ENCODE measurements around the gene ZNF467. TPM values are rescaled to one million over a fixed set of nuclear protein-coding genes. Genes with fewer than 3 reads are reported as not detected.

Gene ZNF467, protein sequence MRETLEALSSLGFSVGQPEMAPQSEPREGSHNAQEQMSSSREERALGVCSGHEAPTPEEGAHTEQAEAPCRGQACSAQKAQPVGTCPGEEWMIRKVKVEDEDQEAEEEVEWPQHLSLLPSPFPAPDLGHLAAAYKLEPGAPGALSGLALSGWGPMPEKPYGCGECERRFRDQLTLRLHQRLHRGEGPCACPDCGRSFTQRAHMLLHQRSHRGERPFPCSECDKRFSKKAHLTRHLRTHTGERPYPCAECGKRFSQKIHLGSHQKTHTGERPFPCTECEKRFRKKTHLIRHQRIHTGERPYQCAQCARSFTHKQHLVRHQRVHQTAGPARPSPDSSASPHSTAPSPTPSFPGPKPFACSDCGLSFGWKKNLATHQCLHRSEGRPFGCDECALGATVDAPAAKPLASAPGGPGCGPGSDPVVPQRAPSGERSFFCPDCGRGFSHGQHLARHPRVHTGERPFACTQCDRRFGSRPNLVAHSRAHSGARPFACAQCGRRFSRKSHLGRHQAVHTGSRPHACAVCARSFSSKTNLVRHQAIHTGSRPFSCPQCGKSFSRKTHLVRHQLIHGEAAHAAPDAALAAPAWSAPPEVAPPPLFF
- 10.1 TPM for total RNA-seq

DNA sequence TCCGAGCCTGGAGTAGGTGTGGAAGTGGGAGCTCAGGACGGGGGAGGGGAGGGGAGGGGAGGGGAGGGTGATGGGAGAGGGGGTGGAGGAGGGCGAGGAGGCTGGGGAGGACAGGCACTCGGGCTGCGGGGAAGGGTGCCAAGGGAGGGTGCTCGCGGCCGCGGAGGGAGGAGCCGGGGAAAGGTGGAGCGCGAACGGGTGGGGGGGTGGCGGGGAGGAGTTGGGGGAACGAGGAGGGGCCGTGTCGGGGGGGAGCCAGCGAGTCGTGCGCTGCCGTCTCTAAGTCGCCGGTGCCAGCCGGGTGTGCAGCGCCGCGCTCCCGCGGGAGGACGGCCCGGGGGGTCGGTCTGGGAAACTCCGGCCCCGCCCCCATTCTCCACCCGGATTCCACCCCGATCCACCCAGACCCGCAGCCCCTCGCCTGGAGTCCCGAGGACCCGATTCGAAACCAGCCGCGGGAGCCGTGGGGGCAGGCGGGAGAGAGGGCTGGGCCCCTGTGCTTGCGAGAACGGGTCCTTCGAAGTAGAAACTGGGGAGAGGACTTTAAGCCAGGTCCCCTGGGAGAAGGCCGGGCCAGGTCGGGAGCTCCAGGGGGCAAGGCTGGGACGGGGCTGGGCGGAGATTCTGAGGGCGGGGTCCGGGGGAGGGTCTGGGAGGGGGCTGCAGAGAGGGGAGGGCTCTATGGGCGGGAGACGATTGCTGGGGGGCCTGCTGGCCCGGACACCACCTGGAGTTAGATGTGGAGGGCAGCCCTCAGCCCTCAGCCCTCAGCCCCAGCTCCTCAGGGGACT, at the start of gene ZNF467:
ZNF467 (minus strand) TSS at position 143 of the 791 bp plus-strand sequence. CDS start 2,556 bp downstream, outside the sequence.
- peak; percentile 82 for DNase-seq (ENCODE audit: low spot score)
- intact Hi-C loops (cut with DNase I): no loop called here
- no peak for ATAC-seq

DNA sequence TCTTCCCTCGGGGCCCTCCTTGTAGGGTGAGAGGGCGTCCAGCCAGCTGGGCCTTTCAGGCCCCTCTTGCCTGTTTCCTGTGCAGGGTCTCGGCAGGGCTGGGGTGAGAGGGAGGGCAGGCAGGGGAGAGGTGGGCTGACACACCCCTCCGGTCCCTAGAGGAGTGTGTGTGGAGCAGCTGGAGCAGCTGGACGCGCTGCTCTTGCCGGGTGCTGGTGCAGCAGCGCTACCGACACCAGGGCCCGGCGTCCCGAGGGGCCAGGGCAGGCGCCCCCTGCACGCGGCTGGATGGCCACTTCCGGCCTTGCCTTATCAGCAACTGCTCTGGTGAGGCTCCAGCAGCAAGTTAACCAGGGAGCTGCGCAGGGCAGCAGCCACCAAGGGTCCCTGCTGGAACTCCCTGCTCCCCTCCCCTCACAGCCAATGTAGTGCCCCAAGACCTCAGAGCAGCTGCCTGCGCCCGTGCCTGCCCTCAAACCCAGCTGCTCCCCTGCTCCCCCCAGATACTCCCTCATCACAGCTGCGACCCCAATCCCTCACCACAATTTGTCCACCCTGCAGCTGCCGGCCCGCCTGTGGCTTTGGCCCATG, 49.1 kb upstream of the ZNF467 start:
- DNase-seq (ENCODE audit: low spot score) (no peak), ATAC-seq (no peak)
- intact Hi-C loops (cut with DNase I): no loop called here

DNA sequence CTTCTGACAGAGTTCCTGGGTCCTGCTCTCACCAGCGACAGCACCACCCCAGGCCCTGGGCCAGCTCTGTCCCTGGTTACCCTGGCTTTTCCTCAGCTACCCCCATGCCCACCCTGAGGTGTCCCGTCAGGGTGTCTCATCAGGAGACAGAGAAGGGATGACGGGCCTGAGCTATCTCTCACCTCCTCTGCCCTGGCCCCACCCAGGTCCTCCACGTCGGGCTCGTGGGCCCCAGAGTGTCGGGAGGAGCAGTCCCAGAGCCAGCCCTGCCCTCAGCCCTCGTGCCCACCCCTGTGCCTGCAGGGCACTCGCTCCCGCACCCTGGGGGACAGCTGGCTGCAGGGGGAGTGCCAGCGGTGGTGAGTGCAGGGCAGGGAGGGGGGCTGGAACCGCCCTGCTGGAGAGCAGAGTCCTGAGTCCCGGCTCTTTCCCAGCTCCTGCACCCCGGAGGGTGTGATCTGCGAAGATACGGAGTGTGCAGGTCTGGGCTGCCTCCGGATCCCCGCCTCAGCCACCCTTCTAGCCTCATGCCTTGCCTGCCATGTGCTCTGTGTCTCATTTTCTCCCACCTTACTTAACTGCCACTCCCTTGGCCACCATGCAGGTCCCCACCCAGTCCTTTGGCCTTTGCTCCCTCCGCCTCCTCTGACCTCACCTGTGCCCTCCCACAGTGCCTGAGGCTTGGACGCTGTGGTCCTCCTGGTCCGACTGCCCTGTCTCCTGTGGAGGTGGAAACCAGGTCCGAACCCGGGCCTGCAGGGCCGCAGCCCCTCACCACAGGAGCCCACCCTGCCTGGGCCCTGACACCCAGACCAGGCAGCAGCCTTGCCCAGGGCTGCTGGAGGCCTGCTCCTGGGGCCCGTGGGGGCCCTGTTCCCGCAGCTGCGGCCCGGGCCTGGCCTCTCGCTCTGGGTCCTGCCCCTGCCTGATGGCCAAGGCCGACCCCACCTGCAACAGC, 48.1 kb upstream of the ZNF467 start:
- ATAC-seq: no peak
- DNase-seq (ENCODE audit: low spot score): no peak
- intact Hi-C loops (cut with DNase I): no loop called here

DNA sequence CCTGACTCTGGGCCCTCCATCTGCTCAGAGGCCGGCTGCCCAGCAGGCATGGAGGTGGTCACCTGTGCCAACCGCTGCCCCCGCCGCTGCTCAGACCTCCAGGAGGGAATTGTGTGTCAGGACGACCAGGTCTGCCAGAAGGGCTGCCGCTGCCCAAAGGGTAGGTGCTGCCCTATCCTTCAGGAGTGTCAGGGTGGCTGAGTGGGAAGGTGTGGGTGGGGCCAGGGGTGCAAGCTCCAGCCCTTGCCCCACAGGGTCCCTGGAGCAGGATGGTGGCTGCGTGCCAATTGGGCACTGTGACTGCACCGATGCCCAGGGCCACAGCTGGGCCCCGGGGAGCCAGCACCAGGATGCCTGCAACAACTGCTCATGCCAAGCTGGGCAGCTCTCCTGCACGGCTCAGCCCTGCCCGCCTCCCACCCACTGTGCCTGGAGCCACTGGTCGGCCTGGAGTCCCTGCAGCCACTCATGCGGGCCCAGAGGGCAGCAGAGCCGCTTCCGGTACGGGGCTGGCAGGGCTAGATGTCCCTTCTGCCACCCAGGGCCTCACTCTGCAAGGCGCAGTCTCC, 47.3 kb upstream of the ZNF467 start:
- intact Hi-C loops (cut with DNase I): no loop called here
- ATAC-seq (no peak), DNase-seq (ENCODE audit: low spot score) (no peak)

DNA sequence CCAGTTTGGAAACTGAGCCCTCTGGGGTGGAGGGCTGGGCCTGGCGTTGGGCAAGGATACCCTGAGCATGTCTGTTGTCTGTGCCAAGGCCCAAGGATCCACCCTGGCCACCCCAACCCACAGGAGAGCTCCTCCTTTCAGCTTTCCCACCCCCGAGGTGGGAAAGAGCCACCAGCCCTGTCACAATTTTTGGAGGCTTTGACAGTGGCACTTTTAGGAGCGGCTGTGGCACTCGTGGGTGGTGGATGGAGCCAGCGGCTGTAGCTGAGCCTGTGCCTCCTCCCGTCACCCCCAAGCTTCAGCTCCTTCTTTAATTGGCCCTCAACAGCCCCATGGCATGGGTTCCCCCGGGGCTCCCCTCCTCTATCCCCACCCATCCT, 46.6 kb upstream of the ZNF467 start:
- intact Hi-C loops (cut with DNase I): no loop called here
- DNase-seq (ENCODE audit: low spot score): no peak
- ATAC-seq: no peak

DNA sequence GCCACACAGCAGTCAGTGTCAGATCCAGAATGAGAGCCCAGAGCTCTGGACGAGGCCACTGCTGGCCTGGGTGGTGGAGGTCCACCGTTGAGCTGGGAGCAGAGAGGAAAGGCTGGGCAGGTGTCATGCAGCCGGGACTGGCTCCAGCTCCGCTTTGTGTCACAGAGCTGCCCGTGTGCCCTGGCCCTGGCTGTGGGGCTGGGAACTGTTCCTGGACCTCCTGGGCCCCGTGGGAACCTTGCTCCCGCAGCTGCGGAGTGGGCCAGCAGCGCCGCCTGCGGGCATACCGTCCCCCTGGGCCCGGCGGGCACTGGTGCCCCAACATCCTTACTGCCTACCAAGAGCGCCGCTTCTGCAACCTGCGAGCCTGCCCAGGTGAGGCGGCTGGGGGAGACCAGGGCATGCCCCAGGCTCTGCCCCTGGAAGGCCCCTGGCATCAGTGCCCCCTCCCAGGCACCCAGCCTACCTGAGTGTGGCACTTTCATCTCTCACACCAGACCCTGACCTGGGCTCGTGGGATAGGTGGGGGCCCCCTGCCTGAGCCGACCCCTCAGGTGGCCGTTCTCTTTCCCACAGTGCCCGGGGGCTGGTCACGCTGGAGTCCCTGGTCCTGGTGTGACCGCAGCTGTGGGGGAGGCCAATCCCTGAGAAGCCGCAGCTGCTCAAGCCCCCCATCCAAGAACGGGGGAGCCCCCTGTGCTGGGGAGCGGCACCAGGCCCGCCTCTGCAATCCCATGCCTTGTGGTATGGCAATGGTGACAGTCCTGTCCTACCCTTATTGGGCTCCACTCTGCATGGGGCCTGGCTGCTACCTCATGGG, 46.0 kb upstream of the ZNF467 start:
- DNase-seq (ENCODE audit: low spot score) (no peak), ATAC-seq (no peak)
- intact Hi-C loops (cut with DNase I): no loop called here

DNA sequence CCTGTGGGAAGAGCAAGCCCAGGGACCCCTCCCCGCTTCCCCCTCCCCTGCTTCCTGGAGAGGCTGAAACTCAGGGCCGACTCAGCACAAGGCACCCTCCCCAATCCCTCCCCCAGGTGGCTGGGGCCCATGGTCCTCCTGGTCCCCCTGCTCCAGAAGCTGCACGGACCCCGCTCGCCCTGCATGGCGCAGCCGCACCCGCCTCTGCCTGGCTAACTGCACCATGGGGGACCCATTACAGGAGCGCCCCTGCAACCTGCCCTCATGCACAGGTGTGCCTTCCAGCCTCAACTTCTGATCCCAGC, 45.1 kb upstream of the ZNF467 start:
- no peak for ATAC-seq

DNA sequence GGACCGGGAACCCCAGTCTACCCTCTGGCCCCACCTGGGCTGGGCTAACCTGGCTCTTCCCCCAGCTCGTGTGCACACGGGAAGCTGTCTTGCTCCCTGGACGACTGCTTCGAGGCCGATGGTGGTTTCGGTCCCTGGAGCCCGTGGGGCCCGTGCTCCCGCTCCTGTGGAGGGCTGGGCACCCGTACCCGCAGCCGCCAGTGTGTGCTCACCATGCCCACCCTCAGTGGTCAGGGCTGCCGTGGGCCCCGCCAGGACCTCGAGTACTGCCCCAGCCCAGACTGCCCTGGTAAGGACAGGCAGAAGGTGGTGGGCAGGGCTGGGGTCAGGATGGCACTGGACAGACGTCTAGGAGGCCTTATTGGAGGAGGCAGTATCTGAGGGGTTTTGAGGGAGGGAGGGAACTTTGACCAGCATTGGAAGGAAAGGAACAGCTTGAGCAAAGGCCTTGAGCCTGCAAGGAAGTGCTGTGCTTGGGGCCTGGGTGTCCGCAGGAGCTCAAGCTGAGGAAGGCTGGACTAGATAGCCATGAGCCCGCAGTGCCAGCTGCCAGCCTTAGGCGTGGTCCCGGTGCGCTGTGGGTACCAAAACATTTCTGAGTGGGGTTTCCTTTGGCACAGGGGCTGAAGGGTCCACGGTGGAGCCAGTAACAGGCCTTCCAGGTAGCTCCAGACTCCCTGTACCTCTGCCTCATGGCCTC, 44.6 kb upstream of the ZNF467 start:
- DNase-seq (ENCODE audit: low spot score) (no peak), ATAC-seq (no peak)
- intact Hi-C loops (cut with DNase I): no loop called here

More for the DNA sequence above, 45.1 kb upstream of the ZNF467 start:
- intact Hi-C loops (cut with DNase I): no loop called here
- DNase-seq (ENCODE audit: low spot score): no peak

DNA sequence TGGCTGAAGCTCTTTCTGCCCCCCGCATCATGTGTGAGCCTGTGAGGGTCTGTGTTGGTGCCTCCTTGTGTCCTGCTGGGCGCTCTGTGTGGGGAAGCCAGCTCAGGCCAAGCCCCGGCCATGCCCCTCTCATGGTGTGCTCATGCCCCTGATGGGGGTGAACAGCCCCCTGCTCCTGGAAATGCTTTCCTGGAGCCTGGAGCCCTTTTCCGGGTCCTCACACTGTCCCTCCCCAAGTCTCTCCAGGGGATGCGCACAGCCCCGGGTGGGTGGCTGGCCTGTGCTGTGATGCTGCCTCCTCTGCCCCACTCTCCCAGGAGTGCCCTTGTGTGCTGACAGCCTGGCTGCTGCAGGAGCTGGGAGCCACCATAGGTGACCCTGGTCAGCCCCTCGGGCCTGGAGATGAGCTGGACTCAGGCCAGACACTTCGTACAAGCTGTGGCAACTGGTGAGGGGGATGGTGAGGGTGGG, 43.9 kb upstream of the ZNF467 start:
- intact Hi-C loops (cut with DNase I): no loop called here
- ATAC-seq (no peak), DNase-seq (ENCODE audit: low spot score) (no peak)

DNA sequence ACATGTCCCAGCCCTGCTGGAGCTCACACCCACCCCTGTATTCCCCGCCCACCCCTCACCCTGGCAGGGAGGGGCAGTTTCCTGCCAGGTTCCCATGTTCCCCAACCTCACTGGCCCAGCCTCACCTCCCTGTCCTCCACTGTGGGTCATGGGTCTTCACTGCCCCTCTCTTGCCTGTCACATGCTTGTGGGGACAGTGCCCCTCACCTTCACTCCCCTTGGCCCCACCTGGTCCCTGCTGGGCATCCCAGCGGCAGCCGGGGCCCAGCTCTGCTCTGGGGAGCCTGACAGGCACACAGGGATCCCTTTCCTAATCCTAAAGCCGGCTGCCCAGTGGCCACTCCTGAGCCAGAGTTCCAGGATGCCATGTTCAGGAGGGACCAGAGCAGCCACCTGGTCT, 43.4 kb upstream of the ZNF467 start:
- intact Hi-C loops (cut with DNase I): no loop called here
- ATAC-seq (no peak), DNase-seq (ENCODE audit: low spot score) (no peak)

DNA sequence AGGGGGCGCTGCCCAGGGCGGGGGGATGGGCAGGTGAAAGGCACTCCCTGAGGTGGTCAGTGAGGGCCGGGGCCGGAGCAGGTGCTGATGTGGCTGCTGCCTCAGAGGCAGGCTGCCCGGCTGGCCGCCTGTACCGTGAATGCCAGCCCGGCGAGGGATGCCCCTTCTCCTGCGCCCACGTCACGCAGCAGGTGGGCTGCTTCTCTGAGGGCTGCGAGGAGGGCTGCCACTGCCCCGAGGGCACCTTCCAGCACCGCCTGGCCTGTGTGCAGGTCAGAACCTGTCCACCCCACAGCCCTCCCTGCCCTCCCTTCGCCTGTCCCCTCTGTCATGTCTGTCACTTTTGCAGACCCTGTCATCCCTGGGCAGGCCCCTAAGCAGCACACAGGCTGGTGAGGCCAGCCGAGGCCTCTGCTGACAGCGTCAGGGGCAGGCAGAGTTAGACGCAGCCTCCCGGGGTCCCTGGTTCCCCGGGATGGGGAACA, 42.9 kb upstream of the ZNF467 start:
- ATAC-seq (no peak), DNase-seq (ENCODE audit: low spot score) (no peak)
- intact Hi-C loops (cut with DNase I): no loop called here

DNA sequence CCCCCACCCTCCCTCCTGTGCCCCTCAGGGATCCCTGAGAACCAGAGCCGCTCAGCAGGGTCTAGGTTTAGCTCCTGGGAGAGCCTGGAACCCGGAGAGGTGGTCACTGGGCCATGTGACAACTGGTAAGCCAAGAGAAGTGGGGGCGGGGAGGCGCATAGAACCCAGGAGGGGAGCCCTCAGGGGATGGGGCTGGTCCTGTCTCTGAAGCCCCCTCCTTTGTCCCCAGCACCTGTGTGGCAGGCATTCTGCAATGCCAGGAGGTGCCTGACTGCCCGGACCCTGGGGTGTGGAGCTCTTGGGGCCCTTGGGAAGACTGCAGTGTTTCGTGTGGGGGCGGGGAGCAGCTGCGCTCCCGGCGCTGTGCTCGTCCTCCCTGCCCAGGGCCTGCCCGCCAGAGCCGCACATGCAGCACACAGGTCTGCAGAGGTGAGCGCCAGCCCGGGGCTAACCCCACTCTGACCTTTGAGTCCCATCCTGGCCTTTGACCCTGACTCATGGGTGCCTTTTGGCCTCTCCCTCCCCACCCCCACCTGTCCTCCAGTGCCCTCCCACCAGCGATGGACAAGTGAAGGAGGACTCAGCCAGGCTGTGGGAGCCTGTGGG, 42.4 kb upstream of the ZNF467 start:
- DNase-seq (ENCODE audit: low spot score): no peak
- intact Hi-C loops (cut with DNase I): no loop called here
- ATAC-seq: no peak

DNA sequence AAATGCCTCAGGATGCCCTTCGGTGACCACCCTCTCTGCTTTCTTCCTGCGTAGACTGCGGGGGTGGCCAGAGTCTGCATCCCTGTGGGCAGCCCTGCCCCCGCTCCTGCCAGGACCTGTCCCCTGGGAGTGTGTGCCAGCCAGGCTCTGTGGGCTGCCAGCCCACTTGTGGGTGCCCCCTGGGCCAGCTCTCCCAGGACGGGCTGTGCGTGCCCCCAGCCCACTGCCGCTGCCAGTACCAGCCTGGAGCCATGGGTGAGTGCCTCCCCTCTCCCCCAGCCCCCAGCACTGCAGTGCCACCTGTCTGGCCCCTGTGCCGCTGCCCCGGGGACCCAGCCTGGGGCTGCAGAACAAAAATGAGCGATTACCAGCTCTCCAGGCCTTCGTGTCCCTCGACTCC, 41.7 kb upstream of the ZNF467 start:
- intact Hi-C loops (cut with DNase I): no loop called here
- no peak for DNase-seq (ENCODE audit: low spot score)
- no peak for ATAC-seq

DNA sequence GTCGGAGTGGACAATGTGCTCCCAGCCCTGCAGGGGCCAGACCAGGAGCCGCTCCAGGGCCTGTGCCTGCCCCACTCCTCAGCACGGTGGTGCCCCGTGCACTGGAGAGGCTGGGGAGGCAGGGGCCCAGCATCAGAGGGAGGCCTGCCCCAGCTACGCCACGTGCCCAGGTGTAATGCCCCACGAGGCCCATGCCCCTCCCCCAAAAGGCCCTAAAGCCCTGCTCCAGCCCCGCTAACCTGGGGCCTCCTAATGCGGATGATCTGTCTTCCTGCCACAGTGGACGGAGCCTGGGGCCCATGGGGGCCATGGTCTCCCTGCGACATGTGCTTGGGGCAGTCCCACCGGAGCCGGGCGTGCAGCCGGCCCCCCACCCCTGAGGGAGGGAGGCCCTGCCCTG, 41.1 kb upstream of the ZNF467 start:
- DNase-seq (ENCODE audit: low spot score) (no peak), ATAC-seq (no peak)
- intact Hi-C loops (cut with DNase I): no loop called here

DNA sequence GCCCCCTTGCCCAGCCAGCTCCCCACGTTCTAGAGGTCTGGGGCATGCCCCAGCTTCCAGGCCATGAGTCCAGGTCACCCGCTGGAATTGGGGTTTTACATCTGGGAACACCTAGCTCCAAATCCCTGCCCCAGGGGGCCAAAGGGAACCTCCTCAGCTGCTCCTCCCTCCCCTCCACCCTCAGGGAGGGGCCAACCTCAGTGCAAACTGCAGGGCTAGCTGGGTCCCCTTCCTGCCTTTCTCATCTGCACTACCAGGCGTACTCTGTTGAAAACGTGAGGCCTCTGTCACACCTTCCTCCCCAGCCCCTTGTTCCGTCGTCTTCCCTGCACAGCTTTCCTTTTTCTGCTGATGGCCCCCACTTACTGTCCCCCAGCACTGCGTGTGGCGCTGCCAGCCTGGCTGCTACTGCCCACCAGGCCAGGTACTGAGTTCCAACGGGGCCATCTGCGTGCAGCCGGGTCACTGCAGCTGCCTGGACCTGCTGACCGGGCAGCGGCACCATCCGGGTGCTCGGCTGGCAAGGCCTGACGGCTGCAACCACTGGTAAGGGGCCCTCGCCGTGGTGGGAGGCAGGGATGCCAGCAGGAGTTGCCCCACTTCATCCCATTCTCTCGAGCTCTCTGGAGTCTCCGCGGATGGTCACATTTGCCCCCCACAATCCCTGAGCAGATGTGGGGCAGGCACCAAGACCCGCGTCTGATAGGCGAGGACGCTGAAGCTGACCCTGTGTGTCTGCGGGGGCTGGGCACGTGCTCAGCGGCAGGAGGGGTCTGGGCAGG, 40.1 kb upstream of the ZNF467 start:
- intact Hi-C loops (cut with DNase I): no loop called here
- DNase-seq (ENCODE audit: low spot score) (no peak), ATAC-seq (no peak)
